GM18502 (cell line): ENCODE results near the gene SMARCB1.

Source experiments
- ATAC-seq: cut with Tn5 transposase; IDR thresholded peaks from one replicate; pipeline ENCODE4 v1.9.1; 2021; ENCODE audit warnings: mild to moderate bottlenecking; ENCODE audit not compliant: unreplicated experiment, poor library complexity

The SMARCB1 gene

GRCh38 chr22:23786752-23787599 lies at the start of gene SMARCB1:
TSS of gene SMARCB1 (plus strand) at chr22:23786966. CDS start at chr22:23787170, 204 bp downstream.
- peak; percentile 68 for ATAC-seq

GRCh38 chr22:23737696-23738095 lies 49.1 kb upstream of the SMARCB1 start:
- ATAC-seq = no peak

- ATAC-seq = no peak
Measured at GRCh38 chr22:23742505-23743264, 44.1 kb upstream of the SMARCB1 start.

- no peak for ATAC-seq
Measured at GRCh38 chr22:23743303-23743705, 43.5 kb upstream of the SMARCB1 start.

- no peak for ATAC-seq
Measured at GRCh38 chr22:23744001-23744400, 42.8 kb upstream of the SMARCB1 start.

GRCh38 chr22:23744485-23744884 lies 42.3 kb upstream of the SMARCB1 start:
- no peak for ATAC-seq

- no peak for ATAC-seq
Measured at GRCh38 chr22:23745791-23746190, 41.0 kb upstream of the SMARCB1 start.

- no peak for ATAC-seq
Measured at GRCh38 chr22:23749841-23750301, 36.9 kb upstream of the SMARCB1 start.

GRCh38 chr22:23750367-23750713 lies 36.4 kb upstream of the SMARCB1 start:
- ATAC-seq = no peak

- ATAC-seq = peak; percentile 76
Measured at GRCh38 chr22:23750714-23751440, 35.9 kb upstream of the SMARCB1 start, which contains the start of gene ZNF70. TSS of gene ZNF70 (minus strand) at chr22:23751112. CDS start at chr22:23745140, 5,972 bp downstream.

GRCh38 chr22:23751441-23751996 lies 35.2 kb upstream of the SMARCB1 start:
- ATAC-seq = peak; percentile 13

GRCh38 chr22:23752090-23752691 lies 34.6 kb upstream of the SMARCB1 start:
- no peak for ATAC-seq

- ATAC-seq = no peak
Measured at GRCh38 chr22:23752750-23753149, 34.0 kb upstream of the SMARCB1 start.

- no peak for ATAC-seq
Measured at GRCh38 chr22:23753385-23753784, 33.4 kb upstream of the SMARCB1 start.

GRCh38 chr22:23754220-23754919 lies 32.4 kb upstream of the SMARCB1 start, which contains the start of gene VPREB3:
TSS of gene VPREB3 (minus strand) at chr22:23754425. CDS start at chr22:23754363, 62 bp downstream.
- no peak for ATAC-seq

- no peak for ATAC-seq
Measured at GRCh38 chr22:23754980-23755636, 31.7 kb upstream of the SMARCB1 start.

- ATAC-seq = no peak
Measured at GRCh38 chr22:23755711-23756110, 31.1 kb upstream of the SMARCB1 start.

- ATAC-seq = no peak
Measured at GRCh38 chr22:23756891-23757290, 29.9 kb upstream of the SMARCB1 start.

- ATAC-seq = no peak
Measured at GRCh38 chr22:23759566-23759965, 27.2 kb upstream of the SMARCB1 start.
